Trophoblast cell (in vitro differentiated cells and primary cell): ENCODE results near the gene FIGNL2.

Experiments
- DNase-seq, 2 donors: peaks; one replicate each; pipeline ENCODE4 v3.0.0-alpha.2; 2016
- H2AFZ ChIP-seq: 2 replicates; pipeline ENCODE4 v1.6.1; 2013; ENCODE audit warnings: low read length, moderate library complexity, mild to moderate bottlenecking; ENCODE audit not compliant: insufficient read depth, poor library complexity
- H2AK5ac ChIP-seq: 2 replicates; pipeline ENCODE4 v1.6.1; 2013; ENCODE audit warnings: mild to moderate bottlenecking, low read length
- H2BK120ac ChIP-seq: 2 replicates; pipeline ENCODE4 v1.6.1; 2013; ENCODE audit warnings: low read length, mild to moderate bottlenecking, moderate library complexity; ENCODE audit not compliant: insufficient read depth, poor library complexity
- H2BK12ac ChIP-seq: 2 replicates; pipeline ENCODE4 v1.6.1; 2013; ENCODE audit warnings: mild to moderate bottlenecking, low read length, moderate library complexity
- H2BK5ac ChIP-seq: 2 replicates; pipeline ENCODE4 v1.6.1; 2013; ENCODE audit warnings: low read length, low read depth, moderate library complexity, mild to moderate bottlenecking; ENCODE audit not compliant: poor library complexity
- H3K14ac ChIP-seq: 2 replicates; pipeline ENCODE4 v1.6.1; 2013; ENCODE audit warnings: mild to moderate bottlenecking, low read length
- H3K18ac ChIP-seq: 2 replicates; pipeline ENCODE4 v1.6.1; 2013; ENCODE audit warnings: mild to moderate bottlenecking, low read length
- H3K23ac ChIP-seq: 2 replicates; pipeline ENCODE4 v1.6.1; 2013; ENCODE audit warnings: low read length
- H3K27ac ChIP-seq: 2 replicates; pipeline ENCODE4 v1.5.1; 2013; ENCODE audit warnings: low read depth, mild to moderate bottlenecking, inconsistent platforms, low read length, moderate library complexity
- H3K27me3 ChIP-seq: 2 replicates; pipeline ENCODE4 v1.6.1; 2013; ENCODE audit warnings: inconsistent platforms, mild to moderate bottlenecking, low read length, moderate library complexity; ENCODE audit not compliant: insufficient read depth
- H3K36me3 ChIP-seq, 2 experiments: 1 replicate in 1 of 2; 2 replicates in 1 of 2; pipeline ENCODE4 v1.6.1; 2013; ENCODE audit warnings: low read length in 2 of 2, mild to moderate bottlenecking in 2 of 2, moderate library complexity in 1 of 2; ENCODE audit not compliant: insufficient read depth in 2 of 2, control insufficient read depth in 1 of 2
- H3K4ac ChIP-seq: 2 replicates; pipeline ENCODE4 v1.6.1; 2013; ENCODE audit warnings: low read depth, mild to moderate bottlenecking, low read length, moderate library complexity
- H3K4me1 ChIP-seq, 2 experiments: 1 replicate in 1 of 2; 2 replicates in 1 of 2; pipeline ENCODE4 v1.6.1; 2013; ENCODE audit warnings: low read length in 2 of 2, mild to moderate bottlenecking in 2 of 2, moderate library complexity in 1 of 2; ENCODE audit not compliant: insufficient read depth in 2 of 2, control insufficient read depth in 1 of 2
- H3K4me2 ChIP-seq: 2 replicates; pipeline ENCODE4 v1.6.1; 2013; ENCODE audit warnings: inconsistent platforms, mild to moderate bottlenecking, low read length, moderate library complexity
- H3K4me3 ChIP-seq: 2 replicates; pipeline ENCODE4 v1.5.1; 2013; ENCODE audit warnings: mild to moderate bottlenecking, low read depth, low read length, inconsistent platforms
- H3K79me1 ChIP-seq: one replicate; pipeline ENCODE4 v1.6.1; 2013; ENCODE audit warnings: low read length
- H3K79me2 ChIP-seq: 2 replicates; pipeline ENCODE4 v1.6.1; 2013; ENCODE audit warnings: low read length, mild to moderate bottlenecking; ENCODE audit not compliant: control insufficient read depth, insufficient read depth, poor library complexity
- H3K9ac ChIP-seq: 2 replicates; pipeline ENCODE4 v1.6.1; 2013; ENCODE audit warnings: mild to moderate bottlenecking, low read length
- H3K9me3 ChIP-seq: 2 replicates; pipeline ENCODE4 v1.6.1; 2013; ENCODE audit warnings: low read depth, mild to moderate bottlenecking, control low read depth, inconsistent platforms, low read length; ENCODE audit not compliant: insufficient read depth
- H4K12ac ChIP-seq: 2 replicates; pipeline ENCODE4 v1.6.1; 2013; ENCODE audit warnings: low read depth, mild to moderate bottlenecking, low read length, moderate library complexity
- H4K8ac ChIP-seq: 2 replicates; pipeline ENCODE4 v1.6.1; 2013; ENCODE audit warnings: low read depth, mild to moderate bottlenecking, low read length, moderate library complexity
- H4K91ac ChIP-seq: one replicate; pipeline ENCODE4 v1.6.1; 2013; ENCODE audit warnings: low read depth, mild to moderate bottlenecking, low read length, moderate library complexity
- WGBS: extraction: QIAGEN DNeasy Blood & Tissue Kit; methylation state at CpG from one replicate; pipeline ENCODE4 v1.1.7; 2013; ENCODE audit warnings: missing lambda C conversion rate; ENCODE audit not compliant: insufficient read length, insufficient coverage; ENCODE audit errors: extremely low coverage; 5-methylcytosine and 5-hydroxymethylcytosine counted together

The FIGNL2 gene

DNA sequence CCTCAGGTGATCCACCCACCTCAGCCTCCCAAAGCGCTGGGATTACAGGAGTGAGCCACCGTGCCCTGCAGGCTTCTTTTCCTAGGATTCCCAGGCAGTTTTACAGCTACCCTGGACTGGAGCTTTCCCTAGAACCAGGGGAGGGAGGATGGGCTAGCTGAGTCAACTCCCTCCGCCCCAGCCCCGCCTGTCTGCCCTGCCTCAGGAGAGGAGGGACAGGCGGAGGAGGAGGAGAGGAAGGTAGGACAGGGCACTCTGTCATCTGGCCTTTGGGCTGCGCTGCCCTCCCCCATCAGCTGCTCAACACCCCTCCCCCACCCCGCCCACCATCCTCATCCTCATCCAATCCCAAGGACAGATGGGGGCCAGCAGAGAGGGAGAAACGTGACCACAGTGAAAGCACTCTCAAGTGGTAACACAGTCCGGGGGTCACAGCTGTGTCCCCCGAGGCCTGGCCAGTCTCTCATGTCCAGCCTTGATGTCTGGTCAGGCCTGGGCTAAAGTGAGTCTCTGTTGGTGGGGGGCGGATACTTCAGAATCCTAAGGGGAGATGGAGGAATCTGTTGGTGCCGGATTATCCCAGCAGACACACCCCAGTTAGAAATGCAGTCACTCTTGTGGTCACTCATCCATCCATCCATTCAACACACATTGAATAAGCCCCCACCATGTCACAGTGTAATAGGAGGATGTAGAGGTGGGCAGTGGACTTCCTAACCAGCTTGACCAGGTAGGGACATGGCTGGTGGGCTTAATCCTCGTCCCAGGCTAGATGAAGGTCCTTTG, 12.3 kb downstream of the FIGNL2 start:
- Histone ChIP-seq H3K4me3 (no peak overlapping the region), H3K9me3 (peaks cover 2% of the 10 kb centered on the region), H4K91ac (no peak overlapping the region), H4K8ac (no peak overlapping the region), H2BK12ac (no peak overlapping the region), H2AFZ (no peak overlapping the region), H2BK120ac (no peak overlapping the region), H3K4me2 (peak overlapping the region; percentile 10), H2AK5ac (no peak overlapping the region), H3K4me1 (peaks cover 31 to 49% of the 10 kb centered on the region in 2 experiments), H3K79me2 (peaks cover 14% of the 10 kb centered on the region), H3K23ac (no peak overlapping the region), H3K27me3 (no peaks in the 10 kb centered on the region), H3K4ac (peak overlapping the region; percentile 0), H3K27ac (no peak overlapping the region), H2BK5ac (no peak overlapping the region), H4K12ac (no peak overlapping the region), H3K36me3 (peaks cover 12 to 20% of the 10 kb centered on the region in 2 experiments), H3K18ac (no peak overlapping the region), H3K9ac (no peak overlapping the region), H3K79me1 (peaks cover 6% of the 10 kb centered on the region), H3K14ac (no peak overlapping the region)
- no CpG with 5 or more reads among the region's 13 CpGs for WGBS
- DNase-seq, result peak; percentile 54 to 55

DNA sequence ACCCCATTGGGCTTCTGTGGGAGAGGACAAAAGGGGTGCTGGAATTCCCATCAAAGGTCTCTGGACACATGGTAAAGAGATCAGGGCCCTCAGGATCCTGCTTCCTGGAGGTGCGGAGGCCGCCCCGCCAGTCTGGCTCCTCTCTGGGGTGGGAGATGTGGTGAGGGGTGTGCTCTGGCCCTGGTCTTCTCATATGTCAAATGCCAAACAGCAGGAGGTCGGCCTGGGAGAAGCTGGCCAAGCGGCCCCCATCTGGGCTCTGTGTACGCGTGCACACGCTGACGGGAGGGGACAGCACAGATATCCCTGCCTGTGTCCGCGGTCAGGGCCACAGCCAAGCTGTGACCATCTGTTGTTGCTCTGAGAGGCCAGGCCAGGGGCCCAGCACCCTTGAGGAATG, 14.1 kb downstream of the FIGNL2 start:
- H2BK12ac ChIP-seq, result no peak overlapping the region
- no peak overlapping the region for H2AK5ac ChIP-seq
- H3K23ac ChIP-seq, result no peak overlapping the region
- no peak overlapping the region for H4K8ac ChIP-seq
- H3K4me3 ChIP-seq, result no peak overlapping the region
- WGBS, result no CpG with 5 or more reads among the region's 11 CpGs
- H2BK5ac ChIP-seq, result no peak overlapping the region
- H3K9ac ChIP-seq, result no peak overlapping the region
- H3K18ac ChIP-seq, result peak overlapping the region; percentile 18
- H3K79me1 ChIP-seq, result no peaks in the 10 kb centered on the region
- peaks cover 8% of the 10 kb centered on the region for H3K79me2 ChIP-seq
- no peak overlapping the region for H3K4me2 ChIP-seq
- H3K4me1 ChIP-seq, result peaks cover 20 to 35% of the 10 kb centered on the region in 2 experiments
- H3K36me3 ChIP-seq, result peaks cover 5 to 15% of the 10 kb centered on the region in 2 experiments
- no peak overlapping the region for H4K12ac ChIP-seq
- peak overlapping the region; percentile 26 for H3K4ac ChIP-seq
- H2AFZ ChIP-seq, result no peak overlapping the region
- peaks cover 2% of the 10 kb centered on the region for H3K9me3 ChIP-seq
- H3K14ac ChIP-seq, result no peak overlapping the region
- H4K91ac ChIP-seq, result no peak overlapping the region
- H3K27me3 ChIP-seq, result no peaks in the 10 kb centered on the region
- no peak overlapping the region for H3K27ac ChIP-seq
- H2BK120ac ChIP-seq, result no peak overlapping the region
- DNase-seq, result no peak

- H3K27me3 ChIP-seq, result no peaks in the 10 kb centered on the region
- no peaks in the 10 kb centered on the region for H3K79me1 ChIP-seq
- H2AFZ ChIP-seq, result no peak overlapping the region
- no peak overlapping the region for H4K12ac ChIP-seq
- H3K14ac ChIP-seq, result no peak overlapping the region
- H3K4me2 ChIP-seq, result no peak overlapping the region
- peaks cover 8% of the 10 kb centered on the region for H3K79me2 ChIP-seq
- no peak for DNase-seq
- H2AK5ac ChIP-seq, result no peak overlapping the region
- H3K18ac ChIP-seq, result no peak overlapping the region
- no peak overlapping the region for H3K23ac ChIP-seq
- no peak overlapping the region for H2BK12ac ChIP-seq
- H3K4me3 ChIP-seq, result no peak overlapping the region
- peak overlapping the region; percentile 34 for H3K4ac ChIP-seq
- H3K9ac ChIP-seq, result no peak overlapping the region
- H2BK120ac ChIP-seq, result no peak overlapping the region
- H4K91ac ChIP-seq, result no peak overlapping the region
- H2BK5ac ChIP-seq, result no peak overlapping the region
- H3K27ac ChIP-seq, result no peak overlapping the region
- H3K4me1 ChIP-seq, result peaks cover 22 to 38% of the 10 kb centered on the region in 2 experiments
- H3K36me3 ChIP-seq, result peaks cover 4 to 12% of the 10 kb centered on the region in 2 experiments
- no CpG with 5 or more reads among the region's 12 CpGs for WGBS
- peaks cover 2% of the 10 kb centered on the region for H3K9me3 ChIP-seq
- no peak overlapping the region for H4K8ac ChIP-seq
These were observed 14.9 kb downstream of the FIGNL2 start for GRCh38 chr12:51833448-51834227.

GRCh38 chr12:51832354-51833107, 16.0 kb downstream of the FIGNL2 start:
- no peak for DNase-seq
- Histone ChIP-seq H3K4ac (peak overlapping the region; percentile 73), H3K23ac (no peak overlapping the region), H3K79me2 (peaks cover 8% of the 10 kb centered on the region), H3K14ac (no peak overlapping the region), H3K79me1 (peaks cover 7% of the 10 kb centered on the region), H3K27ac (no peak overlapping the region), H3K18ac (no peak overlapping the region), H4K91ac (no peak overlapping the region), H3K9ac (no peak overlapping the region), H3K36me3 (peaks cover 4 to 12% of the 10 kb centered on the region in 2 experiments), H3K27me3 (no peaks in the 10 kb centered on the region), H3K9me3 (peaks cover 2% of the 10 kb centered on the region), H3K4me1 (peaks cover 25 to 37% of the 10 kb centered on the region in 2 experiments), H2BK12ac (no peak overlapping the region), H3K4me2 (no peak overlapping the region), H2BK5ac (no peak overlapping the region), H4K8ac (no peak overlapping the region), H2AK5ac (no peak overlapping the region), H4K12ac (no peak overlapping the region), H2BK120ac (no peak overlapping the region), H3K4me3 (no peak overlapping the region), H2AFZ (peak overlapping the region; percentile 17)
- no CpG with 5 or more reads among the region's 10 CpGs for WGBS
